Parathyroid adenoma (tissue), 2 donors: Measurements from ENCODE around the gene NMNAT2.

Source experiments
- H2AFZ ChIP-seq: fragments of 300-600 bp; sonication (generic); one replicate; pipeline ENCODE4 v1.7.0; 2017; ENCODE audit warnings: antibody characterized with exemption, mild to moderate bottlenecking
- H3K27ac ChIP-seq: fragments of 300-600 bp; sonication (generic); one replicate; pipeline ENCODE4 v1.7.0; 2017
- H3K27me3 ChIP-seq: fragments of 300-600 bp; sonication (generic); one replicate; pipeline ENCODE4 v1.7.0; 2017; ENCODE audit warnings: low read length; ENCODE audit not compliant: control insufficient read depth, insufficient read depth
- H3K36me3 ChIP-seq: fragments of 300-600 bp; sonication (generic); one replicate; pipeline ENCODE4 v1.7.0; 2017; ENCODE audit warnings: low read length; ENCODE audit not compliant: control insufficient read depth, insufficient read depth
- H3K4me1 ChIP-seq: fragments of 300-600 bp; sonication (generic); one replicate; pipeline ENCODE4 v1.7.0; 2017; ENCODE audit warnings: control low read depth
- H3K4me2 ChIP-seq: fragments of 300-600 bp; sonication (generic); one replicate; pipeline ENCODE4 v1.7.0; 2017; ENCODE audit warnings: low read length
- H3K4me3 ChIP-seq: fragments of 300-600 bp; sonication (generic); one replicate; pipeline ENCODE4 v1.7.0; 2017; ENCODE audit warnings: low read depth, low read length
- H3K79me2 ChIP-seq: fragments of 300-600 bp; sonication (generic); one replicate; pipeline ENCODE4 v1.7.0; 2017; ENCODE audit warnings: control low read depth
- H3K9ac ChIP-seq: fragments of 300-600 bp; sonication (generic); one replicate; pipeline ENCODE4 v1.7.0; 2017; ENCODE audit warnings: mild to moderate bottlenecking
- H3K9me3 ChIP-seq: fragments of 300-600 bp; sonication (generic); one replicate; pipeline ENCODE4 v1.7.0; 2017; ENCODE audit warnings: low read length; ENCODE audit not compliant: control insufficient read depth
- TF ChIP-seq, protein P1 (sequence below): fragments of 300-600 bp; sonication (generic); IDR thresholded peaks from one replicate; pipeline ENCODE4 v1.7.0; 2017; ENCODE audit warnings: antibody characterized with exemption, mild to moderate bottlenecking
- donor health status: primary hyperparathyroidism.

The NMNAT2 gene

DNA sequence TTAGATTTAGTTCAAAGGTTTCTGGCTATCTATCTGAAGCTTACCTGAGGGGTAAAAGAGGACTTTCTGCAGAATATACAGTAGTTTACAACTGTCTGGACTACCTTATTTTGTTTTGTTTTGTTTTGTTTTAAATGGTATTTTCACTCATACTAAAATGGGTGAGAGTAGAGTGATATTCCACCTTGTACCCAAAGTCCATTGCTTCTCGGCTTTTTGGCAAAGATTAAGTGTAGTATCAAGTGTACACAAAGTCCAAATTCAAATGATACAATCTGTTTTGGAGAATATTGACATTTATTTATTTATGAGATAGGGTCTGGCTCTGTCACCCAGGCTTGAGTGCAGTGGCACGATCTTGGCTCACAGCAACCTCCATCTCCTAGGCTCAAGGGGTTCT is 42.4 kb upstream of the NMNAT2 start:
- H3K27ac ChIP-seq, result no peak overlapping the region
- TF ChIP-seq, protein P1, sequence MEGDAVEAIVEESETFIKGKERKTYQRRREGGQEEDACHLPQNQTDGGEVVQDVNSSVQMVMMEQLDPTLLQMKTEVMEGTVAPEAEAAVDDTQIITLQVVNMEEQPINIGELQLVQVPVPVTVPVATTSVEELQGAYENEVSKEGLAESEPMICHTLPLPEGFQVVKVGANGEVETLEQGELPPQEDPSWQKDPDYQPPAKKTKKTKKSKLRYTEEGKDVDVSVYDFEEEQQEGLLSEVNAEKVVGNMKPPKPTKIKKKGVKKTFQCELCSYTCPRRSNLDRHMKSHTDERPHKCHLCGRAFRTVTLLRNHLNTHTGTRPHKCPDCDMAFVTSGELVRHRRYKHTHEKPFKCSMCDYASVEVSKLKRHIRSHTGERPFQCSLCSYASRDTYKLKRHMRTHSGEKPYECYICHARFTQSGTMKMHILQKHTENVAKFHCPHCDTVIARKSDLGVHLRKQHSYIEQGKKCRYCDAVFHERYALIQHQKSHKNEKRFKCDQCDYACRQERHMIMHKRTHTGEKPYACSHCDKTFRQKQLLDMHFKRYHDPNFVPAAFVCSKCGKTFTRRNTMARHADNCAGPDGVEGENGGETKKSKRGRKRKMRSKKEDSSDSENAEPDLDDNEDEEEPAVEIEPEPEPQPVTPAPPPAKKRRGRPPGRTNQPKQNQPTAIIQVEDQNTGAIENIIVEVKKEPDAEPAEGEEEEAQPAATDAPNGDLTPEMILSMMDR, result no peak
- H3K4me3 ChIP-seq, result no peak overlapping the region
- H3K79me2 ChIP-seq, result no peaks in the 10 kb centered on the region
- H2AFZ ChIP-seq, result no peak overlapping the region
- no peak overlapping the region for H3K9ac ChIP-seq
- H3K27me3 ChIP-seq, result no peaks in the 10 kb centered on the region
- no peaks in the 10 kb centered on the region for H3K36me3 ChIP-seq
- H3K9me3 ChIP-seq, result no peaks in the 10 kb centered on the region
- H3K4me2 ChIP-seq, result no peak overlapping the region
- H3K4me1 ChIP-seq, result no peaks in the 10 kb centered on the region

DNA sequence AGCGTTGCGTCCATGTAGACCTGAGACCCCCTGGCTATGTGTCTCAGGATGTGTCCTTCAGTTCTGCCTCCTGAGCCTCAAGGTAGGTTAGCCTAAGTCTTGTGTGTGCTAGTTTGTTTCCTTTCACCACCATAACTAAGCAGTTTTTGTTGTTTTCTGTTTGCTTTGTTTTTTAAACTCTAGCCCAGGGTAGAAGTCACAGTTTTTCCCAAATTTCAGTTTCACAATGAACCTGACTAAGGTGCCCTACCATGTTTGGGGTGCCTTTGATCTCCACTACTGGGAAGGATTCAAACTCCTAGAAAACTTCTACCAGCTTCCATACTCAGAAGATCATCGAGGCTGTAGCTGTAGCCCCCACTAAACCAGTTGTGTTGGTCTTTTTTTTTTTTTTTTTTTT is 39.3 kb upstream of the NMNAT2 start:
- Histone ChIP-seq H3K4me1 (no peaks in the 10 kb centered on the region), H3K9ac (no peak overlapping the region), H3K36me3 (no peaks in the 10 kb centered on the region), H3K79me2 (no peaks in the 10 kb centered on the region), H3K9me3 (no peaks in the 10 kb centered on the region), H3K27me3 (no peaks in the 10 kb centered on the region), H3K4me2 (no peak overlapping the region), H2AFZ (no peak overlapping the region), H3K27ac (no peak overlapping the region), H3K4me3 (no peak overlapping the region)
- TF ChIP-seq, protein P1, result no peak

DNA sequence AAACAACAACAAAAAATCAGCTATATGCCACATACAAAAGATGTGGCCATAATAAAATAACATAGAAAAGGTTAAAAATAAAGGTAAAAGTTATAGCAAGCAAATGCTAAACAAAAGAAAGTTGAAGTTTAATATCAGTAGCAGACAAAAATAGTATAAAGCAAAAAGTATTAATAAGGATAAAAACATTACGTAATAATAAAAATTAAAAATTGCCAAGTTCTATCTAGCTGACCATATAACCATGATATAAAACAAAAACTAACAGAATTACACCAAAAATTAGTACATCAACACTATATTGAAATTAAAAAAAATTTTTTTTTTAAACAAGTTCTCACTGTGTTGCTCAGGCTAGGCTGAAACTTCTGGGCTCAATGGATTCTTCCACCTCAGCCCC is 38.6 kb upstream of the NMNAT2 start:
- Histone ChIP-seq H3K27me3 (no peaks in the 10 kb centered on the region), H3K9me3 (no peaks in the 10 kb centered on the region), H3K4me2 (no peak overlapping the region), H3K4me3 (no peak overlapping the region), H3K36me3 (no peaks in the 10 kb centered on the region), H3K79me2 (no peaks in the 10 kb centered on the region), H2AFZ (no peak overlapping the region), H3K4me1 (no peaks in the 10 kb centered on the region), H3K9ac (no peak overlapping the region), H3K27ac (no peak overlapping the region)
- TF ChIP-seq, protein P1, result no peak

DNA sequence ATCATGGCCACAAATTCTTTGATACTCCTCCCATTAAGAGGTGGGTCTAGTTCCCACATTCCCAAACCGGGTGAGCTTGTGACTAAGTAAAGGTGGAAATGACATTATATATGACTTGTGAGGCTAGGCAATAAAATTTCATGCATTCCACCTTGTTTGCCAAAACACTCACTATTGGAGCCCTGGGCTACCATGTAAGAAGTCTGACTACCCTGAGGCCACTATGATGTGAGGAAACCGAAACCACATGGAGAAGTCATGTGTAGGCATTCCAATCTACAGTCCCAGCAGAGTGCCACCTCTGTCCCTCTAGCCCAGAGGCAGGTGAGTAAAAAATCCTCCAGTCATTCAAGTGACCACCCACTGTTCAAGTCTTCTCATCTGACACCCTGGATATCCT is 36.2 kb upstream of the NMNAT2 start:
- Histone ChIP-seq H3K27ac (no peak overlapping the region), H3K9me3 (no peaks in the 10 kb centered on the region), H3K4me3 (no peak overlapping the region), H3K4me1 (no peaks in the 10 kb centered on the region), H3K4me2 (no peak overlapping the region), H3K9ac (no peak overlapping the region), H3K27me3 (no peaks in the 10 kb centered on the region), H3K36me3 (no peaks in the 10 kb centered on the region), H2AFZ (no peak overlapping the region), H3K79me2 (no peaks in the 10 kb centered on the region)
- TF ChIP-seq, protein P1, result no peak

DNA sequence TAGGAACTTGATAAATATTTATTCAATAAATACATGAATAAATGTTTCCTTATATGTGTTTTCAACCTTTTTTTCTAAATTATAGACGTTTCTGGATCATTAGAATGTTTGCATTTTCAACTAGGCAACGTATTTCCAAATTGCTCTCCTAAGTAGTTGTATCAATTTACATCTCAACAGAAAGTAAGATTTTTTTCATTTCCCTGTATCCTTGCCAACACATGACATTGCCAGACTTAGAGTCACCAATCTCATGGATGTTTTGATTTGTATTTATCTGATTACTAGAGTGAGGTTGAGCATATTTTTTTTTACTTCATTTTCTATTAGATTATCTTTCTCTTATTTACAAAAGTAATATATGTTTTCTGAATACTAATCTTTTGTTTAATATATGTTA is 31.9 kb upstream of the NMNAT2 start:
- H3K4me1 ChIP-seq, result no peaks in the 10 kb centered on the region
- H3K9ac ChIP-seq, result no peak overlapping the region
- TF ChIP-seq, protein P1, result no peak
- H3K4me2 ChIP-seq, result no peak overlapping the region
- no peaks in the 10 kb centered on the region for H3K27me3 ChIP-seq
- H3K9me3 ChIP-seq, result no peaks in the 10 kb centered on the region
- H2AFZ ChIP-seq, result no peak overlapping the region
- H3K79me2 ChIP-seq, result no peaks in the 10 kb centered on the region
- H3K4me3 ChIP-seq, result no peak overlapping the region
- H3K27ac ChIP-seq, result no peak overlapping the region
- no peaks in the 10 kb centered on the region for H3K36me3 ChIP-seq
